ENCODE results near the gene EID2B. TPM values are rescaled to one million over a fixed set of nuclear protein-coding genes. Genes with fewer than 3 reads are reported as not detected.

EID2B gene
- total RNA-seq, 4 donors from 2014 or later, result 0.48 to 3.6 (median 0.79) TPM; not detected in 1

GRCh38 chr19:39492225-39492624 lies 40.4 kb downstream of the EID2B start:
- DNase-seq, result no peak
- intact Hi-C loops (cut with DNase I), result no loop called here
- Histone ChIP-seq H3K4me3 (no peak overlapping the region), H3K9me3 (no peaks in the 10 kb centered on the region), H3K27me3 (peaks cover 0 to 19% (median 4%) of the 10 kb centered on the region in 4 donors), H3K4me1 (no peaks in the 10 kb centered on the region), H3K27ac (no peak overlapping the region), H3K36me3 (peaks cover 12 to 51% (median 24%) of the 10 kb centered on the region in 3 donors)
- 89% methylated on average over 3 to 6 of the region's 6 CpGs for WGBS, 2 donors
- no peak for TF ChIP-seq POLR2A (IDR thresholded peaks at IDR 0.05)
- TF ChIP-seq, protein P1, sequence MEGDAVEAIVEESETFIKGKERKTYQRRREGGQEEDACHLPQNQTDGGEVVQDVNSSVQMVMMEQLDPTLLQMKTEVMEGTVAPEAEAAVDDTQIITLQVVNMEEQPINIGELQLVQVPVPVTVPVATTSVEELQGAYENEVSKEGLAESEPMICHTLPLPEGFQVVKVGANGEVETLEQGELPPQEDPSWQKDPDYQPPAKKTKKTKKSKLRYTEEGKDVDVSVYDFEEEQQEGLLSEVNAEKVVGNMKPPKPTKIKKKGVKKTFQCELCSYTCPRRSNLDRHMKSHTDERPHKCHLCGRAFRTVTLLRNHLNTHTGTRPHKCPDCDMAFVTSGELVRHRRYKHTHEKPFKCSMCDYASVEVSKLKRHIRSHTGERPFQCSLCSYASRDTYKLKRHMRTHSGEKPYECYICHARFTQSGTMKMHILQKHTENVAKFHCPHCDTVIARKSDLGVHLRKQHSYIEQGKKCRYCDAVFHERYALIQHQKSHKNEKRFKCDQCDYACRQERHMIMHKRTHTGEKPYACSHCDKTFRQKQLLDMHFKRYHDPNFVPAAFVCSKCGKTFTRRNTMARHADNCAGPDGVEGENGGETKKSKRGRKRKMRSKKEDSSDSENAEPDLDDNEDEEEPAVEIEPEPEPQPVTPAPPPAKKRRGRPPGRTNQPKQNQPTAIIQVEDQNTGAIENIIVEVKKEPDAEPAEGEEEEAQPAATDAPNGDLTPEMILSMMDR (IDR thresholded peaks at IDR 0.05), result no peak

DNA sequence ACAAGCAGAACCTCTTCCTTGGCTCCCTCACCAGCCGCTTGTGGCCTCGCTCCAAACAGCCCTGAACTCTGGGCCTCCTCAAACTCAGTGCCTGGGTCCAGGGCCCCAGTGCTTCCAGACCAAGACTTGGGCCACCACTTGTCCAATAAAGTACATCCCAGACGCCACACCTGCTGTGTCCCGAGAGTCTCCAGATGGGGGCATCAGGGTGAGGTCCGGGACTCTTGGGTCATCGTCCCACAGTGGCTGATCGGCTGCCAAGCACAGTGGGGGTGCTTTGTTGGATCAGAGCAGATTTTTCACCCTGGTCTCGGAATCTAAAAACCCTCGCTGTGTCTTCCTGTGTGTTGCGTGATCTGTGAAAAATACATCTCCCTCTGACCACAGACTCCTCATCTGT lies 42.9 kb downstream of the EID2B start:
- Histone ChIP-seq H3K36me3 (peaks cover 20 to 76% (median 24%) of the 10 kb centered on the region in 3 donors), H3K27me3 (no peaks in the 10 kb centered on the region), H3K27ac (no peak overlapping the region), H3K4me3 (no peak overlapping the region), H3K4me1 (no peaks in the 10 kb centered on the region), H3K9me3 (no peaks in the 10 kb centered on the region)
- TF ChIP-seq POLR2A (IDR thresholded peaks at IDR 0.05), result no peak
- TF ChIP-seq, protein P1 (IDR thresholded peaks at IDR 0.05), result no peak
- DNase-seq, result no peak
- WGBS, 2 donors, result 70 to 73% methylated on average over 2 to 8 of the region's 10 CpGs
- intact Hi-C loops (cut with DNase I), result no loop called here

- no peak for DNase-seq
- H3K36me3 ChIP-seq, result peaks cover 2 to 56% (median 8%) of the 10 kb centered on the region in 3 donors
- no peaks in the 10 kb centered on the region for H3K9me3 ChIP-seq
- no peak overlapping the region for H3K4me3 ChIP-seq
- no peak overlapping the region for H3K27ac ChIP-seq
- H3K4me1 ChIP-seq, result peaks cover 10 to 26% (median 15%) of the 10 kb centered on the region in 3 donors
- TF ChIP-seq, protein P1 (IDR thresholded peaks at IDR 0.05), result no peak
- no peak for TF ChIP-seq POLR2A (IDR thresholded peaks at IDR 0.05)
- intact Hi-C loops (cut with DNase I), result no loop called here
- no peaks in the 10 kb centered on the region for H3K27me3 ChIP-seq
- WGBS, 2 donors, result 66 to 71% methylated on average over 3 to 4 of the region's 6 CpGs
Measured at GRCh38 chr19:39483141-39483540, 49.5 kb downstream of the EID2B start.

- H3K27me3 ChIP-seq, result no peaks in the 10 kb centered on the region
- peaks cover 0 to 46% (median 8%) of the 10 kb centered on the region in 3 donors for H3K36me3 ChIP-seq
- H3K4me3 ChIP-seq, result peak overlapping the region; percentile 85 to 98 (median 90)
- intact Hi-C loops (cut with DNase I), result no loop called here
- TF ChIP-seq, protein P1 (IDR thresholded peaks at IDR 0.05), result no peak
- no peak for TF ChIP-seq POLR2A (IDR thresholded peaks at IDR 0.05)
- no peaks in the 10 kb centered on the region for H3K9me3 ChIP-seq
- no peak for DNase-seq
- 74 to 78% methylated on average over 4 to 11 of the region's 11 CpGs for WGBS, 2 donors
- peak overlapping the region in 3 of 4 donors; percentile 88 to 90 (median 90) for H3K27ac ChIP-seq
- H3K4me1 ChIP-seq, result peaks cover 10 to 26% (median 15%) of the 10 kb centered on the region in 3 donors
Measured at GRCh38 chr19:39481676-39482075, 51.0 kb downstream of the EID2B start.

- Histone ChIP-seq H3K4me1 (peaks cover 10 to 26% (median 15%) of the 10 kb centered on the region in 3 donors), H3K27ac (peak overlapping the region; percentile 88 to 91 (median 90)), H3K36me3 (peaks cover under 1 to 46% (median 9%) of the 10 kb centered on the region in 3 donors), H3K9me3 (no peaks in the 10 kb centered on the region), H3K4me3 (peak overlapping the region; percentile 85 to 98 (median 90)), H3K27me3 (no peaks in the 10 kb centered on the region)
- WGBS, 2 donors, result 0% methylated on average over 11 to 12 of the region's 12 CpGs
- DNase-seq, result no peak
- TF ChIP-seq POLR2A (IDR thresholded peaks at IDR 0.05), result no peak
- TF ChIP-seq, protein P1 (IDR thresholded peaks at IDR 0.05), result no peak
- intact Hi-C loops (cut with DNase I), result no loop called here
Measured at GRCh38 chr19:39481229-39481545, 51.5 kb downstream of the EID2B start.

Other genes with a start within 250 kb of the EID2B start
- gene IFNL1, start 236.4 kb downstream of the EID2B start, total RNA-seq, result not detected
- gene LRFN1, start 212.0 kb downstream of the EID2B start, total RNA-seq, result 1 to 10 TPM in 1 of 4 donors, under 1 TPM in 3; 0.35 to 1.3 (median 0.67) TPM
- gene GMFG, start 196.8 kb downstream of the EID2B start, total RNA-seq, result 10 to 100 TPM in 1 of 4 donors, 1 to 10 TPM in 3; 1.9 to 15.8 (median 4.5) TPM
- gene SAMD4B, start 190.4 kb downstream of the EID2B start, total RNA-seq, result 100 to 1,000 TPM in 1 of 4 donors, 10 to 100 TPM in 3; 49.1 to 131 (median 75.2) TPM
- 10 to 100 TPM; 35.4 to 53.6 (median 38.1) TPM for gene PAF1, start 141.7 kb downstream of the EID2B start, total RNA-seq
- gene MED29, start 141.5 kb downstream of the EID2B start, total RNA-seq, result 10 to 100 TPM; 11.8 to 20.1 (median 16.5) TPM
- gene ZFP36, start 126.0 kb downstream of the EID2B start, total RNA-seq, result 100 to 1,000 TPM in 3 of 4 donors, 10 to 100 TPM in 1; 72.1 to 230 (median 121) TPM
- 1 to 10 TPM; 4.8 to 9.3 (median 7.6) TPM for gene PLEKHG2, start 120.2 kb downstream of the EID2B start, total RNA-seq
- gene RPS16, start 96.9 kb downstream of the EID2B start, total RNA-seq, result 1,000 to 10,000 TPM in 3 of 4 donors, 100 to 1,000 TPM in 1; 509 to 2,477 (median 1,257) TPM
- 10 to 100 TPM; 39.5 to 80.3 (median 67.7) TPM for gene SUPT5H, start 87.3 kb downstream of the EID2B start, total RNA-seq
- 10 to 100 TPM; 34.0 to 63.2 (median 51.5) TPM for gene TIMM50, start 52.0 kb downstream of the EID2B start, total RNA-seq
- gene DLL3, start 33.9 kb downstream of the EID2B start, total RNA-seq, result not detected
- not detected for gene SELENOV, start 17.7 kb downstream of the EID2B start, total RNA-seq
- gene EID2, start 7.3 kb upstream of the EID2B start, total RNA-seq, result 10 to 100 TPM in 1 of 4 donors, 1 to 10 TPM in 3; 6.0 to 10.5 (median 9.5) TPM
- not detected for gene LGALS13, start 69.7 kb upstream of the EID2B start, total RNA-seq
- gene LGALS16, start 123.1 kb upstream of the EID2B start, total RNA-seq, result not detected
- gene LGALS14, start 171.6 kb upstream of the EID2B start, total RNA-seq, result not detected
- gene CLC, start 205.2 kb upstream of the EID2B start, total RNA-seq, result not detected
- gene LEUTX, start 246.0 kb upstream of the EID2B start, total RNA-seq, result not detected